H9 (cell line): ENCODE results near the gene IQGAP2. TPM values are rescaled to one million over a fixed set of nuclear protein-coding genes. Genes with fewer than 3 reads are reported as not detected.

ENCODE experiments used
- DNase-seq: peaks from one replicate; pipeline ENCODE4 v3.0.0-alpha.2; 2017
- H2AFZ ChIP-seq: one replicate; pipeline ENCODE4 v1.6.1; 2013; ENCODE audit warnings: mild to moderate bottlenecking, low read length, control low read depth, moderate library complexity
- H2AK5ac ChIP-seq: 2 replicates; pipeline ENCODE4 v1.6.1; 2013; ENCODE audit warnings: low read length, control low read depth, mixed read lengths; ENCODE audit not compliant: insufficient read length
- H2BK120ac ChIP-seq: one replicate; pipeline ENCODE4 v1.6.1; 2013; ENCODE audit warnings: low read depth, mild to moderate bottlenecking, low read length, control low read depth, inconsistent platforms; ENCODE audit not compliant: poor library complexity, severe bottlenecking
- H2BK12ac ChIP-seq: 2 replicates; pipeline ENCODE4 v1.6.1; 2013; ENCODE audit warnings: low read length, control low read depth, mixed read lengths, low read depth; ENCODE audit not compliant: insufficient read length
- H2BK15ac ChIP-seq: 2 replicates; pipeline ENCODE4 v1.6.1; 2013; ENCODE audit warnings: low read depth, low read length, control low read depth
- H2BK20ac ChIP-seq: one replicate; pipeline ENCODE4 v1.6.1; 2013; ENCODE audit warnings: low read depth, mild to moderate bottlenecking, low read length, control low read depth, inconsistent platforms; ENCODE audit not compliant: poor library complexity, severe bottlenecking
- H2BK5ac ChIP-seq: 2 replicates; pipeline ENCODE4 v1.6.1; 2013; ENCODE audit warnings: low read length, control low read depth, mixed read lengths; ENCODE audit not compliant: insufficient read length
- H3K14ac ChIP-seq: 2 replicates; pipeline ENCODE4 v1.6.1; 2013; ENCODE audit warnings: low read length, control low read depth; ENCODE audit not compliant: insufficient read depth
- H3K18ac ChIP-seq: 2 replicates; pipeline ENCODE4 v1.6.1; 2013; ENCODE audit warnings: low read depth, mild to moderate bottlenecking, mixed read lengths, low read length, control low read depth; ENCODE audit not compliant: insufficient read length
- H3K23ac ChIP-seq: 2 replicates; pipeline ENCODE4 v1.6.1; 2013; ENCODE audit warnings: low read length, control low read depth, mixed read lengths, low read depth; ENCODE audit not compliant: insufficient read length
- H3K23me2 ChIP-seq: 2 replicates; pipeline ENCODE4 v1.6.1; 2013; ENCODE audit warnings: low read depth, mild to moderate bottlenecking, mixed read lengths, low read length, control low read depth; ENCODE audit not compliant: insufficient read length, poor library complexity, severe bottlenecking
- H3K27ac ChIP-seq: 2 replicates; pipeline ENCODE4 v1.5.1; 2013; ENCODE audit warnings: low read length, control low read depth, mixed read lengths, low read depth; ENCODE audit not compliant: insufficient read length
- H3K27me3 ChIP-seq: 2 replicates; pipeline ENCODE4 v1.6.1; 2013; ENCODE audit warnings: low read length, control low read depth, inconsistent platforms; ENCODE audit not compliant: insufficient read depth
- H3K4ac ChIP-seq: 2 replicates; pipeline ENCODE4 v1.6.1; 2013; ENCODE audit warnings: low read depth, mild to moderate bottlenecking, control low read depth, inconsistent platforms, low read length, moderate library complexity
- H3K4me1 ChIP-seq: 2 replicates; pipeline ENCODE4 v1.6.1; 2013; ENCODE audit warnings: low read length, control low read depth, inconsistent platforms; ENCODE audit not compliant: insufficient read depth
- H3K4me2 ChIP-seq: 2 replicates; pipeline ENCODE4 v1.6.1; 2013; ENCODE audit warnings: low read length, control low read depth, mixed read lengths; ENCODE audit not compliant: insufficient read length, insufficient read depth
- H3K56ac ChIP-seq: 2 replicates; pipeline ENCODE4 v1.6.1; 2013; ENCODE audit warnings: low read depth, mild to moderate bottlenecking, mixed read lengths, low read length, control low read depth; ENCODE audit not compliant: insufficient read length
- H3K79me1 ChIP-seq: 2 replicates; pipeline ENCODE4 v1.6.1; 2013; ENCODE audit warnings: low read depth, mild to moderate bottlenecking, moderate library complexity, low read length, control low read depth, inconsistent platforms; ENCODE audit not compliant: insufficient read depth, poor library complexity, severe bottlenecking
- H3K79me2 ChIP-seq: 2 replicates; pipeline ENCODE4 v1.6.1; 2013; ENCODE audit warnings: low read length, control low read depth, inconsistent platforms; ENCODE audit not compliant: insufficient read depth
- H3K9ac ChIP-seq: 2 replicates; pipeline ENCODE4 v1.6.1; 2013; ENCODE audit warnings: low read length, control low read depth, mixed read lengths; ENCODE audit not compliant: insufficient read length; ENCODE audit errors: extremely low read depth
- H3K9me3 ChIP-seq: one replicate; pipeline ENCODE4 v1.6.1; 2013; ENCODE audit warnings: low read depth, low read length, inconsistent platforms; ENCODE audit not compliant: control insufficient read depth
- H3T11ph ChIP-seq: one replicate; pipeline ENCODE4 v1.6.1; 2013; ENCODE audit warnings: mild to moderate bottlenecking, low read length, control low read depth, inconsistent platforms
- H4K20me1 ChIP-seq: one replicate; pipeline ENCODE4 v1.6.1; 2013; ENCODE audit not compliant: control insufficient read depth, insufficient read length, insufficient read depth
- H4K5ac ChIP-seq: 2 replicates; pipeline ENCODE4 v1.6.1; 2013; ENCODE audit warnings: low read depth, mild to moderate bottlenecking, mixed read lengths, low read length, control low read depth; ENCODE audit not compliant: insufficient read length
- H4K8ac ChIP-seq: replicated peaks from 2 replicates; pipeline ENCODE4 v1.6.1; 2013; ENCODE audit warnings: low read length, control low read depth, mixed read lengths, low read depth; ENCODE audit not compliant: insufficient read length
- H4K91ac ChIP-seq: 2 replicates; pipeline ENCODE4 v1.6.1; 2013; ENCODE audit warnings: low read depth, mild to moderate bottlenecking, moderate library complexity, mixed read lengths, low read length, control low read depth; ENCODE audit not compliant: insufficient read length
- H3K27ac Mint-ChIP-seq, 3 experiments: 2 replicates in 2 of 3; 3 replicates in 1 of 3; pipeline ENCODE4 v1.8.0; 2020 to 2021; ENCODE audit warnings: mixed read lengths in 3 of 3, mild to moderate bottlenecking in 1 of 3, moderate library complexity in 1 of 3
- H3K27me3 Mint-ChIP-seq: 2 replicates; pipeline ENCODE4 v1.8.0; 2021; ENCODE audit warnings: low read depth, mild to moderate bottlenecking, moderate library complexity, mixed read lengths
- H3K36me3 Mint-ChIP-seq, 3 experiments: 2 replicates in 2 of 3; 3 replicates in 1 of 3; pipeline ENCODE4 v1.8.0; 2020 to 2021; ENCODE audit warnings: low read depth in 3 of 3, mixed read lengths in 3 of 3; ENCODE audit not compliant: insufficient read depth in 1 of 3
- H3K4me1 Mint-ChIP-seq, 2 experiments: 2 replicates each; pipeline ENCODE4 v1.8.0; 2020; ENCODE audit warnings: mixed read lengths in 2 of 2
- H3K4me3 Mint-ChIP-seq, 2 experiments: 2 replicates in 1 of 2; 3 replicates in 1 of 2; pipeline ENCODE4 v1.8.0; 2020 to 2021; ENCODE audit warnings: mild to moderate bottlenecking in 2 of 2, mixed read lengths in 2 of 2, moderate library complexity in 1 of 2
- H3K9me3 Mint-ChIP-seq, 2 experiments: 2 replicates in 1 of 2; 3 replicates in 1 of 2; pipeline ENCODE4 v1.8.0; 2020; ENCODE audit warnings: mild to moderate bottlenecking in 2 of 2, mixed read lengths in 2 of 2, moderate library complexity in 1 of 2
- CTCF ChIP-seq: fragments of 200-600 bp; sonication (generic); conservative IDR thresholded peaks from 3 replicates; pipeline ENCODE4 v1.8.0; 2021; ENCODE audit warnings: antibody characterized with exemption, mild to moderate bottlenecking
- WGBS: extraction: QIAGEN DNeasy Blood & Tissue Kit; methylation state at CpG from one replicate; pipeline ENCODE4 v1.1.7; 2013; ENCODE audit warnings: missing lambda C conversion rate, low lambda C conversion rate, mixed read lengths; ENCODE audit not compliant: insufficient read length; ENCODE audit errors: extremely low coverage; 5-methylcytosine and 5-hydroxymethylcytosine counted together
- total RNA-seq: library from RNA; stranded (reverse); gene quantifications from 2 replicates; pipeline ENCODE4 v1.2.1, GENCODE V29; 2021

IQGAP2 gene
- total RNA-seq, 1 experiment from 2014 or later = 22.5 TPM

GRCh38 chr5:76393035-76393680 is 9.9 kb upstream of the IQGAP2 start:
- Histone ChIP-seq H3K4me1 (no peaks in the 10 kb centered on the region; the same call in 1 of the 2 replicates), H3K27me3 (no peaks in the 10 kb centered on the region), H2AK5ac (no peak overlapping the region), H2BK120ac (no peak overlapping the region), H3K9me3 (no peaks in the 10 kb centered on the region), H2BK15ac (no peak overlapping the region), H2BK20ac (no peak overlapping the region), H3K79me2 (no peaks in the 10 kb centered on the region), H4K20me1 (no peaks in the 10 kb centered on the region), H2AFZ (no peak overlapping the region), H3K23me2 (no peaks in the 10 kb centered on the region), H3K18ac (no peak overlapping the region), H3K4ac (no peak overlapping the region), H3K4me2 (no peak overlapping the region), H4K91ac (no peak overlapping the region), H2BK12ac (no peak overlapping the region), H3K79me1 (no peaks in the 10 kb centered on the region), H3K14ac (no peak overlapping the region), H3K23ac (no peak overlapping the region), H3K56ac (no peak overlapping the region), H3K27ac (no peak overlapping the region), H4K5ac (no peak overlapping the region), H4K8ac (no peak overlapping the region), H2BK5ac (no peak overlapping the region), H3K9ac (no peak overlapping the region), H3T11ph (no peak overlapping the region)
- Mint-ChIP-seq H3K27me3 (peaks cover 1% of the 10 kb centered on the region; the same call in 1 of the 2 replicates), H3K9me3 (no peaks in the 10 kb centered on the region), H3K4me3 (no peak overlapping the region), H3K36me3 (no peaks in the 10 kb centered on the region), H3K4me1 (peaks cover 21 to 28% of the 10 kb centered on the region in 2 experiments), H3K27ac (no peak overlapping the region; a peak in 1 of 7 replicates)
- DNase-seq = no peak
- TF ChIP-seq CTCF = no peak
- WGBS = no CpG with 5 or more reads among the region's 5 CpGs
